ENCODE results near the gene ITK. TPM values are rescaled to one million over a fixed set of nuclear protein-coding genes. Genes with fewer than 3 reads are reported as not detected.

Gene ITK
- total RNA-seq, 1 donor, result not detected

GRCh38 chr5:157294407-157295091, 113.9 kb downstream of the ITK start:
- no peak for DNase-seq (ENCODE audit: low read depth)
- TF ChIP-seq, protein P1, sequence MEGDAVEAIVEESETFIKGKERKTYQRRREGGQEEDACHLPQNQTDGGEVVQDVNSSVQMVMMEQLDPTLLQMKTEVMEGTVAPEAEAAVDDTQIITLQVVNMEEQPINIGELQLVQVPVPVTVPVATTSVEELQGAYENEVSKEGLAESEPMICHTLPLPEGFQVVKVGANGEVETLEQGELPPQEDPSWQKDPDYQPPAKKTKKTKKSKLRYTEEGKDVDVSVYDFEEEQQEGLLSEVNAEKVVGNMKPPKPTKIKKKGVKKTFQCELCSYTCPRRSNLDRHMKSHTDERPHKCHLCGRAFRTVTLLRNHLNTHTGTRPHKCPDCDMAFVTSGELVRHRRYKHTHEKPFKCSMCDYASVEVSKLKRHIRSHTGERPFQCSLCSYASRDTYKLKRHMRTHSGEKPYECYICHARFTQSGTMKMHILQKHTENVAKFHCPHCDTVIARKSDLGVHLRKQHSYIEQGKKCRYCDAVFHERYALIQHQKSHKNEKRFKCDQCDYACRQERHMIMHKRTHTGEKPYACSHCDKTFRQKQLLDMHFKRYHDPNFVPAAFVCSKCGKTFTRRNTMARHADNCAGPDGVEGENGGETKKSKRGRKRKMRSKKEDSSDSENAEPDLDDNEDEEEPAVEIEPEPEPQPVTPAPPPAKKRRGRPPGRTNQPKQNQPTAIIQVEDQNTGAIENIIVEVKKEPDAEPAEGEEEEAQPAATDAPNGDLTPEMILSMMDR (IDR thresholded peaks at IDR 0.05; ENCODE audit: insufficient read depth, low read depth, low read length), result no peak
- no peak overlapping the region for H3K4me3 ChIP-seq (ENCODE audit: low read depth, low read length)

- DNase-seq (ENCODE audit: low read depth), result no peak
- no peak overlapping the region for H3K4me3 ChIP-seq (ENCODE audit: low read depth, low read length)
- TF ChIP-seq, protein P1 (IDR thresholded peaks at IDR 0.05; ENCODE audit: insufficient read depth, low read depth, low read length), result no peak
Observed at GRCh38 chr5:157295247-157295646, 114.6 kb downstream of the ITK start.

GRCh38 chr5:157300564-157300963, 119.9 kb downstream of the ITK start:
- no peak for DNase-seq (ENCODE audit: low read depth)
- no peak overlapping the region for H3K4me3 ChIP-seq (ENCODE audit: low read depth, low read length)
- TF ChIP-seq, protein P1 (IDR thresholded peaks at IDR 0.05; ENCODE audit: insufficient read depth, low read depth, low read length), result no peak

DNA sequence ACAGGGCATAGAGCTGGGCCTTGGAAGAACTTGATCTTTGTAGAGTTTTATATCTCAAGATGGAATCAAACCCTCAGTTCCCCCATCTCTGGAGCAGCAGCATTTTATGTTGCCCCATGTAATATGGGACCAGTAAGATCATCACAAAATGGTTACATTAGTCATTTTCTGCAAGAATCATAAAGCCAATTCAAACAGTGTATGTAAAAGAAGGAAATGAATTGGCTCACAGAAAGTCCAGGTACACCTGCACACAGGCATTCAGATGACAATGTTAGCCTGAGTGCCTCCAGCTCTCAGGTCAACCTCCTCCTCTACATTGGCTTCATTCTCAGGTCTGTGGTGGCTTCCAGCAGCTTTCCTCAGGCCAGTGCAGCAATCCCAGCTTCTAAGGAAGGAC, 120.4 kb downstream of the ITK start:
- no peak for DNase-seq (ENCODE audit: low read depth)
- TF ChIP-seq, protein P1 (IDR thresholded peaks at IDR 0.05; ENCODE audit: insufficient read depth, low read depth, low read length), result no peak

DNA sequence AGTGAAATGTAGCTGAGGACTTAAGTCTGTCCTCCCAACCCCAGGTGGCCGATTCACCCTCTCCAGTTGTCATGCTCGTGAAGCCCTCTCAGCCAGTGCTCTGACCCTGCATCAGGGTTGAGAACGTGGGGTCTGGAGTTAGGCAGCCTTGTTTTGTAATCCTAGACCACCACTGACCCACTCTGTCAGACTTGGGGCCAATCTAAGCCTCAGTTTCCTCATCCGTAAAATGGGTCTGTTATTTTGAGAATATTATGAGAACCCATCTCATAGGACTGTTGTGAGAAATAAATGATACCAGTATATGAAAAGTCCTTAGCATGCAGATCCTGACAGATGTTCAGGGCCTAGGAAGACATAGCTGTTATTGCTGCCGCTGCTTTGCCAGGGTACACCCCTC, 122.4 kb downstream of the ITK start:
- TF ChIP-seq, protein P1 (IDR thresholded peaks at IDR 0.05; ENCODE audit: insufficient read depth, low read depth, low read length), result no peak
- no peak overlapping the region for H3K4me3 ChIP-seq (ENCODE audit: low read depth, low read length)

More for the DNA sequence above, 120.4 kb downstream of the ITK start:
- H3K4me3 ChIP-seq (ENCODE audit: low read depth, low read length), result no peak overlapping the region

DNA sequence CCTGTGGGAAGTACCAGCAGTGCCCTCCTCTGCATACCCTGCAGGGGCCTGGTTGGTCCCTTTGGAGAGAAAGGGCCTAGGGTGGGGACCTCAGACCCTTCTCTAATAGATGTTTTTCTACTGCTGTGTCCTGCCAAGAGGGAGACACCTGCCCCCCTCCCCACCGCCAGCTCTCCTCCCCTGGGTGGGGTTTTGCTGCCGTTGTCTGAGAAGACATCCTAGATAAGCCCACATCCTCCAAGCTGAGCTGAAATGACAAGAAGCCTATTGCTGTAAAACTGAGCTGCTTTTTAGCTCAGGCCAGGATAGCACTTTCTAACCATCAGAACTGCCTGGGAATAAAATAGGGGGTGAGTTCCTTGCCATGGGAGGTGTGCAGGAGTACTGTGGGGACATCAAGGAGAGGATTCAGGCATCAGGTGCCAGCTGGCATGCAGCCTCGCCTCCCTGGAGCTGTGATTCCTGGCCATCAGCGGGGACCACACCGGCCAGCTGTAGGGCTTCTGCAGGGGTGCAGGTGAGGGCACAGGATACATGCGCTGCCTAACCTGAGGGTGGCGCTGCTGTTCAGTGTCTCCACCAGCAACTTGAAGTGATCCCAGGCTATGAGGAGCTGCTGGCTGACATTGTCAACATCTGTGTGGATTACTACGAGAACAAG, 123.2 kb downstream of the ITK start:
- H3K4me3 ChIP-seq (ENCODE audit: low read depth, low read length), result no peak overlapping the region
- DNase-seq (ENCODE audit: low read depth), result no peak
- TF ChIP-seq, protein P1 (IDR thresholded peaks at IDR 0.05; ENCODE audit: insufficient read depth, low read depth, low read length), result no peak

More for the DNA sequence above, 122.4 kb downstream of the ITK start:
- DNase-seq (ENCODE audit: low read depth), result no peak

Other genes starting within 250 kb of the ITK start
- not detected in 2 replicates for gene TIMD4, start 217.6 kb upstream of the ITK start, total RNA-seq
- not detected in 2 replicates for gene HAVCR1, start 121.7 kb upstream of the ITK start, total RNA-seq
- not detected in 2 replicates for gene HAVCR2, start 71.8 kb upstream of the ITK start, total RNA-seq
- 9.0 and 12.5 TPM in 2 replicates for gene MED7, start 38.0 kb upstream of the ITK start, total RNA-seq
- not detected in 2 replicates for gene GARIN3, start 14.6 kb upstream of the ITK start, total RNA-seq
- 11.6 and 13.4 TPM in 2 replicates for gene CYFIP2, start 85.3 kb downstream of the ITK start, total RNA-seq